ENCODE data around the gene CDK14.

The CDK14 gene

GRCh38 chr7:90856351-90857070 lies 260.4 kb downstream of the CDK14 start:
- DNase-seq = no peak

GRCh38 chr7:90857603-90858002 lies 261.5 kb downstream of the CDK14 start:
- DNase-seq = no peak

- no peak for DNase-seq
These were observed 262.4 kb downstream of the CDK14 start for GRCh38 chr7:90858546-90858945.

GRCh38 chr7:90859521-90859920 lies 263.4 kb downstream of the CDK14 start:
- no peak for DNase-seq

- no peak for DNase-seq
These were observed 268.0 kb downstream of the CDK14 start for GRCh38 chr7:90864088-90864487.

- no peak for DNase-seq
These were observed 273.2 kb downstream of the CDK14 start for GRCh38 chr7:90869335-90869734.

- DNase-seq = no peak
These were observed 280.6 kb downstream of the CDK14 start for GRCh38 chr7:90876701-90877100.

GRCh38 chr7:90877201-90877600 lies 281.1 kb downstream of the CDK14 start:
- DNase-seq = no peak

- DNase-seq = no peak
These were observed 283.8 kb downstream of the CDK14 start for GRCh38 chr7:90879924-90880323.

GRCh38 chr7:90886416-90886815 lies 290.3 kb downstream of the CDK14 start:
- no peak for DNase-seq

- DNase-seq = no peak
These were observed 293.1 kb downstream of the CDK14 start for GRCh38 chr7:90889210-90889609.

GRCh38 chr7:90889644-90890043 lies 293.5 kb downstream of the CDK14 start:
- DNase-seq = no peak

GRCh38 chr7:90891529-90891928 lies 295.4 kb downstream of the CDK14 start:
- DNase-seq = no peak

- no peak for DNase-seq
These were observed 296.1 kb downstream of the CDK14 start for GRCh38 chr7:90892213-90892612.

- DNase-seq = no peak
These were observed 298.0 kb downstream of the CDK14 start for GRCh38 chr7:90894122-90894521.

- no peak for DNase-seq
These were observed 300.3 kb downstream of the CDK14 start for GRCh38 chr7:90896458-90896857.

- no peak for DNase-seq
These were observed 301.9 kb downstream of the CDK14 start for GRCh38 chr7:90897961-90898469.

- DNase-seq = peak; percentile 68
These were observed 304.7 kb downstream of the CDK14 start for GRCh38 chr7:90900628-90901356.

- DNase-seq = no peak
These were observed 307.7 kb downstream of the CDK14 start for GRCh38 chr7:90903841-90904240.

GRCh38 chr7:90910136-90910535 lies 314.0 kb downstream of the CDK14 start:
- no peak for DNase-seq

GRCh38 chr7:90916319-90916718 lies 320.2 kb downstream of the CDK14 start:
- DNase-seq = no peak

GRCh38 chr7:90917539-90917938 lies 321.4 kb downstream of the CDK14 start:
- DNase-seq = no peak

- no peak for DNase-seq
These were observed 322.2 kb downstream of the CDK14 start for GRCh38 chr7:90918303-90918702.

- DNase-seq = no peak
These were observed 323.7 kb downstream of the CDK14 start for GRCh38 chr7:90919816-90920215.

Data from NCI-H774 (cell line).